Loucy (cell line): ENCODE results near the gene SORCS2.

Source experiments
- CTCF ChIP-seq: fragments of 200-600 bp; sonication (generic); conservative IDR thresholded peaks from 2 replicates; pipeline ENCODE4 v1.5.1; 2014; ENCODE audit warnings: mild to moderate bottlenecking, antibody characterized with exemption, low read length
- EZH2phosphoT487 ChIP-seq: fragments of 200-600 bp; IDR thresholded peaks from 2 replicates; pipeline ENCODE4 v1.6.1; 2018; ENCODE audit warnings: antibody characterized with exemption, mild to moderate bottlenecking, moderate library complexity, borderline replicate concordance

- TF ChIP-seq CTCF = no peak
- TF ChIP-seq EZH2phosphoT487 = no peak
Observed at GRCh38 chr4:7526491-7526890, 334.2 kb downstream of the SORCS2 start.
